NB4 (cell line): ENCODE data around the gene NLGN4X.

ENCODE experiments used
- CTCF ChIP-seq: IDR thresholded peaks from one replicate; pipeline ENCODE4 v1.5.1; 2012; ENCODE audit warnings: low read depth, low read length
- MYC ChIP-seq: IDR thresholded peaks from 2 replicates; pipeline ENCODE4 v1.6.1; 2011; ENCODE audit warnings: low read depth, low read length

- TF ChIP-seq CTCF (no peak), MYC (no peak)
These were observed 312.9 kb downstream of the NLGN4X start for GRCh38 chrX:5915783-5916182.
